Endometrial microvascular endothelial cells (primary cell): ENCODE measurements around the gene PHOX2A. TPM values are rescaled to one million over a fixed set of nuclear protein-coding genes. Genes with fewer than 3 reads are reported as not detected.

Experiments used
- in situ Hi-C: cut with HindIII; loops from 2 replicates; pipeline ENCODE4 v1.10.0; 2017; ENCODE audit warnings: low sequenced_read_pairs, low pct_unique_long_range_greater_than_20kb; ENCODE audit errors: inconsistent ontology term
- total RNA-seq: library from RNA; depleted of rRNA; stranded (reverse); fragments of >200 nt; gene quantifications from one replicate; pipeline ENCODE4 v1.2.3, GENCODE V29; 2015; ENCODE audit errors: inconsistent ontology term

The PHOX2A gene
- total RNA-seq, 1 donor from 2014 or later = not detected

DNA sequence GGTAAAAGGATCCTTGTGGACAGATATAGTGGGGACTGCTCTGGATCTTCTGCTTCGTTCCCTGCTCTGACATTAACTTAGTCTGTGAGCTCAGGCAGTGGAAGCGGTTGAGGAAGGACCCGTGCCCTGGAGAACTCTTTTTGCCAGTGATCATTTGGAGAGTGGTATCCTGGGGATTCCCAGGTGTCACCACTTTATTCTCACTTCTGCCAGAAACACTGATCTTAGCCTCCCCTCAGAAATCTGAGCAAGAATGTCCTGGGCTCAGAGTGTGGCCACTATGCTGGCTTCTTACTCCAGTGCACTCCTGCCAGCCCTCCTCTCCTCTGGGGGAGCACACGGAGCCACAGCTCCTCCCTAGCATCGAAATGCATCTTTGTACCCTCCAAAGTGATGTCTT is 7.6 kb upstream of the PHOX2A start:
- in situ Hi-C loops = no loop called here

DNA sequence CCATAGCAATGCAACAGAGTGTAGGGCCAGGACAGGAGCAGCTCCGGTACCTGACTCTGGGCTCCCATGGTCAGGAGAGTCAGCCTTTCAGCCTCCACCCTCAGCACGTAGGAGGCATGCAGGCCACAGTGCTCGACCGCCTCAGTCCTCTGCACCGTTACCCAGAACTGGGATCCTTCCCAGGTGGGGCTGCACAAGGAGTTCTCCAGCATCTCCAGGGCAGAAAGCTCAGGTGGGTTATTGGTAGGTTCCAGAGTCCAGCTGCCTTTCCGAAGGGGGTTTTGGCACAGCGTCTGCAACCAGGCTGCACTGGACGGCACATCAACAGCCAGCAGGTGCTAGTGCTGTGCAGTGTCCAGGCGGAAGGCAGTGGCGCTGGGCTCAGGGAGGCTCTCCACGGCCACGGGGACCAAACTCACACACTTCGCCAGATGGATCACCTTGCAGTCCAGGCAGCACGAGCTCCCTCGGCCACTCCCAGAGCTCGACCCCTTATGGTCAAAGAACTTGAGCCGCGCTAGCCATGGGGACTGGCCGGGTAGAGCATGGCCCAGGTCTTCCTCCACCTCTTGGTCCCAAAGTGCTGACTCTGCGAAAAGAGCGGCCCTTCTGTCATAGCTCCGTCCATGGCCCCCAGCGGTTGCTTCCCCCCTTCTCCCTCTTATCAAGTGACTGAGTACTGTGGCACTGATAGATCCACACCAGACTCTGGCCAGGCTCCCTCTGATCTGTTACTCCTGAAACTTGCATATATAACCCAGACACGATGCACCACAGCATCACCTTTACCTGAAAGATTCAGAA is 6.9 kb upstream of the PHOX2A start:
- in situ Hi-C loops = no loop called here

DNA sequence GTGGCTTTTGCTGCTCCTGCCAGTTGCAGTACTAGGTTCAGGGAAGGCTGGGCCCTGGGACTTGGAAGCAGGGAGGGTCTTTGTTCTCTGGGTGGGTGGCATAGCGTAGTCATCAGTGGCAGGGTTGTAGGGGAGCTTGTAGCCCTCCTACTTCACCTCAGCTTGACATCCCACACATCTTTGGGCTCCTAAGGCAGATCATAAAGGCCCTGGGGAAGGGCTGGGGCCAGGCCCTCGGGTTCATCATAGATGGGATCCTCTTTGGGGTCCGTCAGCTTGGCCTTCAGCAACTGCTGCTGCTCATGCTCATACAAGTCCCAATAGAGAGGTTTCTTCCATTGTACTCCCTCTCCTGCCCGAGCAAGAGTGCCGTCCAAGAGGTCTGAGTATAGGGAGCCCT is 6.0 kb upstream of the PHOX2A start:
- in situ Hi-C loops = no loop called here

DNA sequence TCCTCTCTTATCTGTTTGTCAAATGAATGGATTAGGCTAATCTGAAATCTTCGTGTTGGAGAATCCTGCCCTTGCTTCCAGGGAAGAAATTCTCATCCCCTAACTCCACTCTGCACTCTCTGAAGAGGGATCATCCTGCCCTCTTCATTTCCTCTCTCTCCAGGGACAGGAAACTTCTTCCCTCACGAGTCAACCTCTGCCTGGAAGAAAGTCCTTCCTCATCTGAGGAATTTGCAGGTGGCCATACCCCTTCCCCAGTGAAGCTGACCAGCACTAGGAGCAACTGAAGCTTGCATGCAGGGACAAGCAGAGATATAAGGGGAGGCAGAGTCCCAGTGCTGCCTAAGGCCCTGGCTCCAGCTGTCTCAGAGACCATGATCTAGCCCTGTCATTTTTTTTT is 3.6 kb upstream of the PHOX2A start:
- in situ Hi-C loops = no loop called here

- in situ Hi-C loops = no loop called here
These were observed 1.4 kb upstream of the PHOX2A start for GRCh38 chr11:72245263-72245816.

GRCh38 chr11:72244361-72245262 is 636 bp upstream of the PHOX2A start:
- in situ Hi-C loops = no loop called here

DNA sequence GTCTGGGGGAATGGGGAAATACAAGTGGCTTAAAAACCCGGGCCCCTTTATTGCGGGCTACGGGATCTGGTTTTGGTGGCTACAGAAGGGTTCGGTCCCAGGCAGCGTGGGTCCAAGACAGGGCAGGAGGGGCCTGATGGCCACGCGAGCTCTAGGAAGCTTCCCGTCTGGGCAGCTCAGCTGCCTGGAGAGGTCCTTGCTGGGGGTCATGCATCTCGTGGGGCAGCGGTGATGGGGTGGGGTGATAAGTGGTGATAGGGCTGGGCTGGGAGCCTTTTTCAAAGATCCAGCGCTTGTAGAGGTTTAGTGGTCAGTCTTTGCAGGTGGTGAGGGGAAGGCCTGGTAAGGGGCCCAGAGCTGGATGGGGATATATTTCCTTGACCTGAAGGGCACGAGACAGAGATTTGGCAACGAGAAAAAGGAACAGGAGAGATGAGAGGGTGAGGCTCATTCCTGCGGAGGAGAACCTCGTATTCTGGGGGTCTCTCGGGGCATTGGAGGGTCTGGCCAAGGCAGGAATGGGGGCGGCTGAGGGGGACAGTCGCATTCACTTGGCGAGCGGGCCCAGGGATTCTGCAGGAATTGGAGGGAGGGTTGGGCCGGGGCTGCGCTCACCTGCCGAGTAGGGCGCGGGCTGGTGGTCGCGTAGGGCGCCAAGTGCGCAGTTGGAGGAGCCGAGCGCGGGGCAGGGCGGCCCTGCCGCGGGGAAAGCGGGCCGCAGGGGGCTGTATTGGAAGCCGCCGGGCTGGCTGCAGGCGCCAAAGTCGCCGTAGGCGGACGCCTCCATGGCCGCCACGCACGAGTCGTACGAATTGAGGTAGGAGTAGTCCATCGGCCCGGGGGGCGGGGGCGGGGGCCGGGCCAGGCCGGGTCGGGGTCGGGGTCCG is 560 bp downstream of the PHOX2A start:
- in situ Hi-C loops = no loop called here

GRCh38 chr11:72242141-72242540 is 1.8 kb downstream of the PHOX2A start:
- in situ Hi-C loops = no loop called here

GRCh38 chr11:72241291-72241781 is 2.6 kb downstream of the PHOX2A start:
- in situ Hi-C loops = no loop called here

- in situ Hi-C loops = no loop called here
These were observed 3.3 kb downstream of the PHOX2A start for GRCh38 chr11:72240461-72241290.

DNA sequence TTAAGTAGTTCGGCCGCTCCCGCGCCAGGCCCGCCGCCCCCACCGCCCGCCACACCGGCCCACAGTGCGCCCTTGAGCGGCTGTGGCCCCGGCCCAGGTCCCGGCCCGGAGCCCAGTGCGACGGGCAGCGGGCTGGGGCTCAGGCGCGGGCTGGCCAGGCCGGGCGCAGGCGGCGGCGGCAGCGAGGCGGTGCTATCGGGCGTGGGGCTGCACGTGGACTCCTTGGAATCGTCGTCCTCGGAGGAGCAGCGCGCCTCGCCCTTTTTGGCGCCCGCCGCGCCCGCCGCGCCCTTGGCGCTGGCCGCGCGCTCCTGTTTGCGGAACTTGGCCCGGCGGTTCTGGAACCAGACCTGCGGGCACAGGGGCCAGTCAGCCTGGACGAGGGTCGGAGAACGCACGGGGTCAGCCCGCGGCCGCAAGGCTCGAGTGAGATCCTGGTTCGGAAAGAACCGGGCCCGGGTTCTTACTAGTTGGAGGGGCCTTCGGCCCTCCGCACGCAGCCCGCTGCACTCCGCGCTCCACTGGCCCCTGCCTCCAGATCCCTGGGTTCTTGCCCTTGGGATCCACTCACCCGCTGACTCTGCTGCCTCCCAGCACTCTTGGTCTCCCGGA is 4.0 kb downstream of the PHOX2A start:
- in situ Hi-C loops = no loop called here

- in situ Hi-C loops = no loop called here
These were observed 4.6 kb downstream of the PHOX2A start for GRCh38 chr11:72239313-72239848.

- in situ Hi-C loops = no loop called here
These were observed 5.3 kb downstream of the PHOX2A start for GRCh38 chr11:72238492-72239312.

GRCh38 chr11:72238040-72238450 is 5.9 kb downstream of the PHOX2A start:
- in situ Hi-C loops = no loop called here

DNA sequence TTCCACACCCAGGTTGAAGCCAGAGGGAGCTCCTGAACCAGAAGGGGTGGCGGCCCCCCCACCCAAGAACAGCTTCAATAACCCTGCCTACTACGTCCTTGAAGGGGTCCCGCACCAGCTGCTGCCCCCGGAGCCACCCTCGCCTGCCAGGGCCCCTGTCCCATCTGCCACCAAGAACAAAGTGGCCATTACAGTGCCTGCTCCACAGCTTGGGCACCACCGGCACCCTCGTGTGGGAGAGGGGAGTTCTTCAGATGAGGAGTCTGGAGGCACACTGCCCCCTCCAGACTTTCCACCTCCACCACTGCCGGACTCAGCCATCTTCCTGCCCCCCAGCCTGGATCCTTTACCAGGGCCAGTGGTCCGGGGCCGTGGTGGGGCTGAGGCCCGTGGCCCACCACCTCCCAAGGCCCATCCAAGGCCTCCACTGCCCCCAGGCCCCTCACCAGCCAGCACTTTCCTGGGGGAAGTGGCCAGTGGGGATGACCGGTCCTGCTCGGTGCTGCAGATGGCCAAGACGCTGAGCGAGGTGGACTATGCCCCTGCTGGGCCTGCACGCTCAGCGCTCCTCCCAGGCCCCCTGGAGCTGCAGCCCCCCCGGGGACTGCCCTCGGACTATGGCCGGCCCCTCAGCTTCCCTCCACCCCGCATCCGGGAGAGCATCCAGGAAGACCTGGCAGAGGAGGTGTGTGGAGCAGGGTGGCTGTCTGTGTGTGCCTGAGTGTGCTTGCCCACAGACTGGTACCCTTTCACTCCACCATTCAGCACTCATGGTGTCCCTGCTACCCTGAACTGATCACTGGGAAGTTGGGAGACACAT is 6.7 kb downstream of the PHOX2A start:
- in situ Hi-C loops = no loop called here

DNA sequence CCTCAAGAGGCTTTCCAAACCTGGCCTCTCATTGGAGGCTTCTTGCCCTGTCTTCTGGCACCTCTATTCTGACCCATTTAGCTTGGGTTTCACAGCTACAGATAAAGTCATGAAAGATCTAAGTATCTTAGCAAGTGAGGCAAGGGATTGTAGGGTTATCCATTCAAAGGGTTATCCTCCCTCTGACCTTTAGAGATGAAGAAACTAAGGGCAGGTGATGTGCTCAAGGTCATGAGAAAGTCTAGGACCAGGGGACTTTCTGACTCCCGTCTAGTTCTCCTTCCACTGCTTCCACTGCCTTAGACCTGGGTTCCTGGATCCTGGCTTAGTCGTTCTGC is 7.2 kb downstream of the PHOX2A start:
- in situ Hi-C loops = no loop called here
